HEK293 (cell line): ENCODE data around the gene HMCN2.

Source experiments
- CTCF ChIA-PET: fragments of 350-600 bp; formaldehyde crosslinking; extraction: SDS; loops from one replicate; lab custom pipeline; 2021; ENCODE audit warnings: antibody characterized with exemption; lab: Yijun Ruan, JAX
- POLR2A ChIA-PET: fragments of 300-600 bp; formaldehyde crosslinking; extraction: SDS; loops from one replicate; lab custom pipeline; 2020; ENCODE audit warnings: antibody characterized with exemption, inconsistent platforms; lab: Yijun Ruan, JAX
- H3K27ac ChIP-seq: fragments of 200-500 bp; sonication (Bioruptor generic); 2 replicates; pipeline ENCODE4 v1.5.1; 2014; ENCODE audit warnings: low read depth, low read length, control low read depth, inconsistent platforms; ENCODE audit errors: extremely low read depth
- H3K36me3 ChIP-seq, 2 experiments: fragments of 200-500 bp in 1 of 2; sonication (Bioruptor generic) in 1 of 2; 1 replicate in 1 of 2; 2 replicates in 1 of 2; pipeline ENCODE4 v1.5.1; 2014 to 2017; ENCODE audit warnings: inconsistent platforms in 2 of 2, low read length in 2 of 2; ENCODE audit not compliant: control insufficient read depth in 2 of 2, insufficient read depth in 1 of 2
- H3K4me1 ChIP-seq: fragments of 200-500 bp; sonication (Bioruptor generic); 2 replicates; pipeline ENCODE4 v1.5.1; 2014; ENCODE audit warnings: mild to moderate bottlenecking, low read length, inconsistent platforms; ENCODE audit not compliant: control insufficient read depth, insufficient read depth
- H3K4me3 ChIP-seq: 2 replicates; pipeline ENCODE4 v1.5.1; 2011; ENCODE audit warnings: low read depth, mild to moderate bottlenecking, control low read depth, low read length, moderate library complexity
- H3K9me3 ChIP-seq: fragments of 200-500 bp; sonication (Bioruptor generic); 2 replicates; pipeline ENCODE4 v1.5.1; 2014; ENCODE audit warnings: low read depth, low read length, inconsistent platforms; ENCODE audit not compliant: control insufficient read depth, insufficient read depth
- MYNN ChIP-seq: fragments of 450-650 bp; formaldehyde crosslinking; IDR thresholded peaks from 2 replicates; pipeline ENCODE4 v1.5.1; 2016; ENCODE audit warnings: missing biosample characterization, missing genetic modification characterization, borderline replicate concordance
- MZF1 ChIP-seq: fragments of 450-650 bp; formaldehyde crosslinking; IDR thresholded peaks from 2 replicates; pipeline ENCODE4 v1.5.1; 2017; ENCODE audit warnings: missing biosample characterization, missing genetic modification characterization, borderline replicate concordance
- OSR2 ChIP-seq: fragments of 450-650 bp; formaldehyde crosslinking; IDR thresholded peaks from 2 replicates; pipeline ENCODE4 v1.5.1; 2016; ENCODE audit warnings: missing biosample characterization, missing genetic modification characterization
- SCRT2 ChIP-seq: fragments of 450-650 bp; formaldehyde crosslinking; IDR thresholded peaks from 2 replicates; pipeline ENCODE4 v1.5.1; 2016; ENCODE audit warnings: missing biosample characterization, missing genetic modification characterization
- SETDB1 ChIP-seq: IDR thresholded peaks from one replicate; pipeline ENCODE4 v1.6.1; 2017; ENCODE audit warnings: mild to moderate bottlenecking, low read length, moderate library complexity, mixed read lengths; ENCODE audit not compliant: insufficient read length
- WT1 ChIP-seq: fragments of 450-650 bp; formaldehyde crosslinking; IDR thresholded peaks from 2 replicates; pipeline ENCODE4 v1.5.1; 2016; ENCODE audit warnings: missing biosample characterization, missing genetic modification characterization
- ZBTB17 ChIP-seq: fragments of 450-650 bp; formaldehyde crosslinking; IDR thresholded peaks from 2 replicates; pipeline ENCODE4 v1.5.1; 2016; ENCODE audit warnings: missing biosample characterization, missing genetic modification characterization
- ZBTB6 ChIP-seq: fragments of 450-650 bp; formaldehyde crosslinking; IDR thresholded peaks from 2 replicates; pipeline ENCODE4 v1.5.1; 2017; ENCODE audit warnings: missing biosample characterization, missing genetic modification characterization
- ZFHX2 ChIP-seq: fragments of 450-650 bp; formaldehyde crosslinking; conservative IDR thresholded peaks from 2 replicates; pipeline ENCODE4 v1.5.1; 2016; ENCODE audit warnings: missing biosample characterization, missing genetic modification characterization
- ZIC2 ChIP-seq: fragments of 450-650 bp; formaldehyde crosslinking; IDR thresholded peaks from 2 replicates; pipeline ENCODE4 v1.5.1; 2016; ENCODE audit warnings: missing biosample characterization, missing genetic modification characterization
- ZNF112 ChIP-seq: fragments of 450-650 bp; formaldehyde crosslinking; IDR thresholded peaks from 2 replicates; pipeline ENCODE4 v1.5.0; 2017; ENCODE audit warnings: missing biosample characterization, missing genetic modification characterization
- ZNF121 ChIP-seq: fragments of 450-650 bp; formaldehyde crosslinking; IDR thresholded peaks from 2 replicates; pipeline ENCODE4 v1.5.1; 2016; ENCODE audit warnings: missing biosample characterization, missing genetic modification characterization
- ZNF138 ChIP-seq: fragments of 450-650 bp; formaldehyde crosslinking; IDR thresholded peaks from 2 replicates; pipeline ENCODE4 v1.5.1; 2016; ENCODE audit warnings: missing biosample characterization, missing genetic modification characterization, borderline replicate concordance
- ZNF157 ChIP-seq: fragments of 450-650 bp; formaldehyde crosslinking; IDR thresholded peaks from 2 replicates; pipeline ENCODE4 v1.5.1; 2016; ENCODE audit warnings: missing biosample characterization, missing genetic modification characterization
- ZNF16 ChIP-seq: fragments of 450-650 bp; formaldehyde crosslinking; IDR thresholded peaks from 2 replicates; pipeline ENCODE4 v1.5.1; 2016; ENCODE audit warnings: low read depth, missing biosample characterization, missing genetic modification characterization
- ZNF239 ChIP-seq: fragments of 450-650 bp; formaldehyde crosslinking; IDR thresholded peaks from 2 replicates; pipeline ENCODE4 v1.5.1; 2016; ENCODE audit warnings: missing biosample characterization, missing genetic modification characterization
- ZNF341 ChIP-seq: fragments of 450-650 bp; formaldehyde crosslinking; IDR thresholded peaks from 2 replicates; pipeline ENCODE4; 2016; ENCODE audit warnings: low read depth, missing biosample characterization, missing genetic modification characterization
- ZNF366 ChIP-seq: fragments of 450-650 bp; formaldehyde crosslinking; conservative IDR thresholded peaks from 2 replicates; pipeline ENCODE4 v1.5.1; 2016; ENCODE audit warnings: missing biosample characterization, missing genetic modification characterization
- ZNF501 ChIP-seq: fragments of 450-650 bp; formaldehyde crosslinking; IDR thresholded peaks from 2 replicates; pipeline ENCODE4 v1.5.1; 2016; ENCODE audit warnings: missing biosample characterization, missing genetic modification characterization
- ZNF510 ChIP-seq: fragments of 450-650 bp; formaldehyde crosslinking; IDR thresholded peaks from 2 replicates; pipeline ENCODE4 v1.5.1; 2018; ENCODE audit warnings: mild to moderate bottlenecking, missing genetic modification characterization, missing biosample characterization; ENCODE audit not compliant: insufficient replicate concordance
- ZNF610 ChIP-seq: fragments of 450-650 bp; formaldehyde crosslinking; IDR thresholded peaks from 2 replicates; pipeline ENCODE4 v1.5.1; 2016; ENCODE audit warnings: missing biosample characterization, missing genetic modification characterization, borderline replicate concordance
- ZNF785 ChIP-seq: fragments of 450-650 bp; formaldehyde crosslinking; IDR thresholded peaks from 2 replicates; pipeline ENCODE4 v1.5.1; 2016; ENCODE audit warnings: missing biosample characterization, missing genetic modification characterization
- ZSCAN16 ChIP-seq: fragments of 450-650 bp; formaldehyde crosslinking; IDR thresholded peaks from 2 replicates; pipeline ENCODE4 v1.5.1; 2016; ENCODE audit warnings: missing biosample characterization, missing genetic modification characterization
- TF ChIP-seq, protein P1 (sequence below): fragments of 450-650 bp; formaldehyde crosslinking; IDR thresholded peaks from 2 replicates; pipeline ENCODE4 v1.5.1; 2016; ENCODE audit warnings: missing biosample characterization, missing genetic modification characterization
- TF ChIP-seq, protein P2 (sequence below): fragments of 450-650 bp; formaldehyde crosslinking; conservative IDR thresholded peaks from 2 replicates; pipeline ENCODE4 v1.5.1; 2016; ENCODE audit warnings: low read depth, missing biosample characterization, missing genetic modification characterization

The HMCN2 gene

DNA sequence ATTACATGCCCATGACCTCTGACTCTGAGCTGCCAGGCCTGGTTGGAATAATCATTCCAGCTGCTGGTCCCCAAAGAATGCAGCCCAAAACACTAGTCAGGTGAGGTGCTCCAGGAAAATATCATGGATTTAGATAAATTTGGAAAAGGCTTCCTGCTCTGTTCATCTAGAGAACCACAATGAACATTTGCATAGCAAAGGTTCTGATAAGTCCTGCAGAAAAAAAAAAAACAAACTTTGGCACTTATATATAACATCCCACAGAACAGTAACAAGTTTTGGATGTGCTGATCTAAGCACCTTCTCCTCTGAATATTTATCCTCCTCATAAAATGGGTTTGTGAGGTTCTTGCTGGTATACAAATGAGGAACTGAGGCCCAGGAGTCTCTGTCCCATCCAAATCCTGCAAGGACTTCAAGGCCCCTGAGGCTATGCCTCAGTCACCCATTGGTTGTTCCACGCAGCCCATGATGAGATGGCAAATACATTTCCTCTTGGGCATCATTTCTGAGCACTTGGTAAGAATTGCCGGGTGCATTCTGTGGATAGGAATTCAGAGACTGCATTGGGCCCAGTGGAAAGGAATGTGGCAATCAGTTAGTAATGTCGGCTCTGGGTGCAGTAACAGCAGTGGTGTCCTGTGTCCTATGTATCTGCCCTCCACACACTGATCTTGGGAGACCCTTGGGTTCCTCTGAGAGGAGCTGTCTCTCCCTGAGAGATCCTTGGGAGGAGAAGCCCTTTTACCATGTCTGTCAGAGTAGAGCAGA lies 105.8 kb downstream of the HMCN2 start:
- POLR2A ChIA-PET = no interaction called here
- H3K9me3 ChIP-seq = no peaks in the 10 kb centered on the region

DNA sequence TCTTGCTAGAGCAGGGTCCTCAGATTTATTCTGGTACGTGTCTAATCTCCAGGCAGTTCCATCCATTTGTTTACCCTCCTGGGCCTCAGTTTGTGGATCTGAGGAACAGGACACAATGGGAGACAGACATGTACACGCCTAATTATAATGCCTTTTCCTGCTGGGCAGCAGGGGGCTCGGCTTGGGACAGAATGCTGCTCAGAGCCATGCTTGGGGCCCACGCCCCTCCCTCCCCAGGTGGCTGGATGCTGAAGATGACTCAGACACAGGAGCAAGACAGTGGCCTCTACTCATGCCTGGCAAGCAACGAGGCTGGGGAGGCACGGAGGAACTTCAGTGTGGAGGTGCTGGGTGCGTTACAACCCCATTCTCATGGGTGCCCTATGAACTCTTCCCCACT lies 106.5 kb downstream of the HMCN2 start:
- CTCF ChIA-PET = no interaction called here

More for the DNA sequence above, 105.8 kb downstream of the HMCN2 start:
- no peak for TF ChIP-seq ZNF138 (tag by site-specific recombination)
- TF ChIP-seq ZNF239 = peak; percentile 98
- H3K4me3 ChIP-seq = no peak overlapping the region
- no peaks in the 10 kb centered on the region for H3K36me3 ChIP-seq
- CTCF ChIA-PET = interaction anchor here (0.5 to 1.3 kb wide), 3 partner anchors 28 to 264 kb away, joined by 3 to 5 read pairs (median 3); no protein-coding TSS in a partner anchor
- H3K27ac ChIP-seq = no peak overlapping the region
- no peaks in the 10 kb centered on the region for H3K4me1 ChIP-seq

DNA sequence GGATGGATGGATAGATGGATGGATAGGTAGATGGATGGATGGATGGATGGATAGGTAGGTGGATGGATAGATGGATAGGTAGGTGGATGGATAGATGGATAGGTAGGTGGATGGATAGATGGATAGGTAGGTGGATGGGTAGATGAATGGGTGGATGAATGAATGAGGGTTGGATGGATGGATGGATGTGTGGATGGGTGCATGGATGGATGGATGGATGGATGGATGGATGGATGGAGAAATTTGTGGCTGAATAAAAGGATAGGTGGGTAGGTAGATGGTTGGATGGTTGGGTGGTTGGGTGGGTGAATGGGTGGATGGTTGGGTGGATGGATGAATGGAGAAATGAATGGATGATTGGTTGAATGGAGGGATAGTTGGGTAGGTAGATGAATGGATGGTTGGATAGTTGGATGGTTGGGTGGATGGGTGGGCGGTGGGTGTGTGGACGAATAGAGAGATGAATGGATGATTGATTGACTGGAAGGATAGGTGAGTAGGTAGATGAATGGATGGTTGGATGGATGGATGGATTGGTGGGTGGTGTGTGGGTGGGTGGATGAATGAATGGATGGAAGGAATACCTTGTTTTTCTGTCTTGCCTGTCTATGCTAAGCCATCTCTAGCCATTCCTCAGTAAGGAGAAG lies 108.2 kb downstream of the HMCN2 start:
- Histone ChIP-seq H3K4me3 (no peak overlapping the region), H3K27ac (no peak overlapping the region), H3K4me1 (no peaks in the 10 kb centered on the region), H3K36me3 (no peaks in the 10 kb centered on the region), H3K9me3 (no peaks in the 10 kb centered on the region)
- CTCF ChIA-PET = interaction anchor here (0.7 kb wide), 1 partner anchor 268 kb away, joined by 3 read pairs; no protein-coding TSS in a partner anchor
- POLR2A ChIA-PET = no interaction called here
- TF ChIP-seq SETDB1 = no peak
- TF ChIP-seq ZNF112 = no peak
- no peak for TF ChIP-seq OSR2 (tag by site-specific recombination)
- peak; percentile 85 for TF ChIP-seq ZFHX2
- TF ChIP-seq ZNF239 = no peak
- no peak for TF ChIP-seq ZNF501 (tag by site-specific recombination)
- TF ChIP-seq ZNF510 (tag by site-specific recombination) = no peak
- TF ChIP-seq ZSCAN16 (tag by site-specific recombination) = no peak
- no peak for TF ChIP-seq SCRT2 (tag by site-specific recombination)
- TF ChIP-seq ZBTB6 = no peak
- no peak for TF ChIP-seq ZNF785 (tag by site-specific recombination)
- TF ChIP-seq ZNF157 = no peak
- no peak for TF ChIP-seq MZF1
- peak; percentile 94 for TF ChIP-seq ZNF366 (tag by site-specific recombination)
- no peak for TF ChIP-seq ZNF341 (tag by site-specific recombination)
- no peak for TF ChIP-seq ZNF16 (tag by site-specific recombination)
- no peak for TF ChIP-seq WT1 (tag by site-specific recombination)
- no peak for TF ChIP-seq ZNF610 (tag by site-specific recombination)
- no peak for TF ChIP-seq ZNF121 (tag by site-specific recombination)
- no peak for TF ChIP-seq MYNN
- TF ChIP-seq, protein P1, sequence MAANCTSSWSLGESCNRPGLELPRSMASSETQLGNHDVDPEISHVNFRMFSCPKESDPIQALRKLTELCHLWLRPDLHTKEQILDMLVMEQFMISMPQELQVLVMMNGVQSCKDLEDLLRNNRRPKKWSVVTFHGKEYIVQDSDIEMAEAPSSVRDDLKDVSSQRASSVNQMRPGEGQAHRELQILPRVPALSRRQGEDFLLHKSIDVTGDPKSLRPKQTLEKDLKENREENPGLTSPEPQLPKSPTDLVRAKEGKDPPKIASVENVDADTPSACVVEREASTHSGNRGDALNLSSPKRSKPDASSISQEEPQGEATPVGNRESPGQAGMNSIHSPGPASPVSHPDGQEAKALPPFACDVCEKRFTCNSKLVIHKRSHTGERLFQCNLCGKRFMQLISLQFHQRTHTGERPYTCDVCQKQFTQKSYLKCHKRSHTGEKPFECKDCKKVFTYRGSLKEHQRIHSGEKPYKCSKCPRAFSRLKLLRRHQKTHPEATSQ (tag by site-specific recombination) = no peak

More for the DNA sequence above, 106.5 kb downstream of the HMCN2 start:
- TF ChIP-seq, protein P2, sequence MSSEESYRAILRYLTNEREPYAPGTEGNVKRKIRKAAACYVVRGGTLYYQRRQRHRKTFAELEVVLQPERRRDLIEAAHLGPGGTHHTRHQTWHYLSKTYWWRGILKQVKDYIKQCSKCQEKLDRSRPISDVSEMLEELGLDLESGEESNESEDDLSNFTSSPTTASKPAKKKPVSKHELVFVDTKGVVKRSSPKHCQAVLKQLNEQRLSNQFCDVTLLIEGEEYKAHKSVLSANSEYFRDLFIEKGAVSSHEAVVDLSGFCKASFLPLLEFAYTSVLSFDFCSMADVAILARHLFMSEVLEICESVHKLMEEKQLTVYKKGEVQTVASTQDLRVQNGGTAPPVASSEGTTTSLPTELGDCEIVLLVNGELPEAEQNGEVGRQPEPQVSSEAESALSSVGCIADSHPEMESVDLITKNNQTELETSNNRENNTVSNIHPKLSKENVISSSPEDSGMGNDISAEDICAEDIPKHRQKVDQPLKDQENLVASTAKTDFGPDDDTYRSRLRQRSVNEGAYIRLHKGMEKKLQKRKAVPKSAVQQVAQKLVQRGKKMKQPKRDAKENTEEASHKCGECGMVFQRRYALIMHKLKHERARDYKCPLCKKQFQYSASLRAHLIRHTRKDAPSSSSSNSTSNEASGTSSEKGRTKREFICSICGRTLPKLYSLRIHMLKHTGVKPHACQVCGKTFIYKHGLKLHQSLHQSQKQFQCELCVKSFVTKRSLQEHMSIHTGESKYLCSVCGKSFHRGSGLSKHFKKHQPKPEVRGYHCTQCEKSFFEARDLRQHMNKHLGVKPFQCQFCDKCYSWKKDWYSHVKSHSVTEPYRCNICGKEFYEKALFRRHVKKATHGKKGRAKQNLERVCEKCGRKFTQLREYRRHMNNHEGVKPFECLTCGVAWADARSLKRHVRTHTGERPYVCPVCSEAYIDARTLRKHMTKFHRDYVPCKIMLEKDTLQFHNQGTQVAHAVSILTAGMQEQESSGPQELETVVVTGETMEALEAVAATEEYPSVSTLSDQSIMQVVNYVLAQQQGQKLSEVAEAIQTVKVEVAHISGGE = no peak
- peak; percentile 52; the same call in 1 of the 2 replicates for TF ChIP-seq ZBTB17 (tag by site-specific recombination)
- TF ChIP-seq ZIC2 (tag by site-specific recombination) = peak; percentile 71
- TF ChIP-seq, all 188 proteins: peak for 2
- Histone ChIP-seq H3K36me3 (no peaks in the 10 kb centered on the region), H3K9me3 (no peaks in the 10 kb centered on the region), H3K4me3 (no peak overlapping the region), H3K27ac (no peak overlapping the region), H3K4me1 (no peaks in the 10 kb centered on the region)
- POLR2A ChIA-PET = no interaction called here
